ENCODE measurements around the gene DISC1.

The DISC1 gene

DNA sequence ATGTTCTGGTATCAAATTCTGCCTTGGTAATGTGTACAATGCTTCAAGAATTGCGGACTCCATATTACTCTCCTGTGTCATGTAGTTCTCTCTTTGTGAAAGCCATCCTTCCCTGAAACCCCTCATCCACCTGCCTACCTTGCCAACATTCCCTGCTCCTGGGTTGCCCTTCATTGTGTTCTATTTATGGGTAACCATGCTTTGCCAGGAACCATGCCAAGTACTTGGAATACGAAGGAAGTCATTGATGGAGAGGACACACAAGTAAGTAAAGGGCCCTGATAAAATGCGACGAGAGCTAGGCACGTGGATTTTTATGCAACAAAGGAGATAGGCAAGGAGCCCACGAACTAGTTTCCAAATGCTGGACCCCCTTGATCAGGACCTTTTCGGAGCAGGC, 300.8 kb downstream of the DISC1 start:
- POLR2A ChIA-PET, result no interaction called here
- CTCF ChIA-PET, result no interaction called here
- TF ChIP-seq, protein P1, sequence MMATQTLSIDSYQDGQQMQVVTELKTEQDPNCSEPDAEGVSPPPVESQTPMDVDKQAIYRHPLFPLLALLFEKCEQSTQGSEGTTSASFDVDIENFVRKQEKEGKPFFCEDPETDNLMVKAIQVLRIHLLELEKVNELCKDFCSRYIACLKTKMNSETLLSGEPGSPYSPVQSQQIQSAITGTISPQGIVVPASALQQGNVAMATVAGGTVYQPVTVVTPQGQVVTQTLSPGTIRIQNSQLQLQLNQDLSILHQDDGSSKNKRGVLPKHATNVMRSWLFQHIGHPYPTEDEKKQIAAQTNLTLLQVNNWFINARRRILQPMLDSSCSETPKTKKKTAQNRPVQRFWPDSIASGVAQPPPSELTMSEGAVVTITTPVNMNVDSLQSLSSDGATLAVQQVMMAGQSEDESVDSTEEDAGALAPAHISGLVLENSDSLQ (IDR thresholded peaks at IDR 0.05), result no peak
- no peak for TF ChIP-seq ELF4 (IDR thresholded peaks at IDR 0.05)
- no peak for TF ChIP-seq BHLHE40 (IDR thresholded peaks at IDR 0.05; ENCODE audit: borderline replicate concordance)
- no peak for TF ChIP-seq ZNF384 (IDR thresholded peaks at IDR 0.05)
- TF ChIP-seq FOXA1 (IDR thresholded peaks at IDR 0.05), result no peak
- no peak for TF ChIP-seq SP1 (IDR thresholded peaks at IDR 0.05)
- TF ChIP-seq LEF1 (IDR thresholded peaks at IDR 0.05; ENCODE audit: borderline replicate concordance), result no peak
- TF ChIP-seq CTBP1 (IDR thresholded peaks at IDR 0.05; ENCODE audit: borderline replicate concordance), result no peak
- DNase-seq (ENCODE audit: extremely low spot score), result no peak

DNA sequence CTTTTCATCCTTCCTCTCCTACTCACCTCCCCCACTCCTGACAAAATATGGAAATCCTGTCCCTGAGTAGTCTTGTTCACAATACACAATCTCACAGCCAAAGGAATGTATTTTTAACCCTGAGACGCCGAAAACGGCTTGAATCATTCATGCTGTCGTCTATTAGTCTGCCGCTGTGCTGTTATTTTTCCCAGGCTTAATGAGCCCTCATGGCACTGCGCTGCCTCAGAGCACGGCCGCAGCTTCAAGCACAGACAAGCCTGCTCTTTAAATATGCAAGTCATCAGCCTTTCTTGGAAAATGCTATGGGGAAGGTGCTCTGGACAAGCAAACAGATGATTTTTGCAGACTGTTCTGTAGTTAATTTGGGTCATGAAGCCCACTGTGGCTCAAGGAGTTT, 302.7 kb downstream of the DISC1 start:
- DNase-seq (ENCODE audit: extremely low spot score), result no peak
- ChIA-PET CTCF (interaction anchor here (1.2 kb wide), 1 partner anchor 27 kb away, joined by 3 read pairs; no protein-coding TSS in a partner anchor), POLR2A (no interaction called here)
- TF ChIP-seq ARNT (IDR thresholded peaks at IDR 0.05) (no peak), LEF1 (IDR thresholded peaks at IDR 0.05; ENCODE audit: borderline replicate concordance) (no peak), CTBP1 (IDR thresholded peaks at IDR 0.05; ENCODE audit: borderline replicate concordance) (no peak), L3MBTL2 (conservative IDR thresholded peaks at IDR 0.05) (no peak), SUZ12 (IDR thresholded peaks at IDR 0.05) (no peak), SP1 (IDR thresholded peaks at IDR 0.05) (no peak), NFRKB (IDR thresholded peaks at IDR 0.05) (no peak), FOXM1 (IDR thresholded peaks at IDR 0.05; ENCODE audit: borderline replicate concordance) (no peak), FOXK2 (IDR thresholded peaks at IDR 0.05) (no peak), ZNF384 (IDR thresholded peaks at IDR 0.05) (no peak), BHLHE40 (IDR thresholded peaks at IDR 0.05; ENCODE audit: borderline replicate concordance) (no peak), FOXA1 (IDR thresholded peaks at IDR 0.05) (no peak), HDGF (IDR thresholded peaks at IDR 0.05; ENCODE audit: borderline replicate concordance) (no peak), TARDBP (IDR thresholded peaks at IDR 0.05) (no peak), ELF4 (IDR thresholded peaks at IDR 0.05) (no peak)
- TF ChIP-seq, protein P1 (IDR thresholded peaks at IDR 0.05), result no peak

DNA sequence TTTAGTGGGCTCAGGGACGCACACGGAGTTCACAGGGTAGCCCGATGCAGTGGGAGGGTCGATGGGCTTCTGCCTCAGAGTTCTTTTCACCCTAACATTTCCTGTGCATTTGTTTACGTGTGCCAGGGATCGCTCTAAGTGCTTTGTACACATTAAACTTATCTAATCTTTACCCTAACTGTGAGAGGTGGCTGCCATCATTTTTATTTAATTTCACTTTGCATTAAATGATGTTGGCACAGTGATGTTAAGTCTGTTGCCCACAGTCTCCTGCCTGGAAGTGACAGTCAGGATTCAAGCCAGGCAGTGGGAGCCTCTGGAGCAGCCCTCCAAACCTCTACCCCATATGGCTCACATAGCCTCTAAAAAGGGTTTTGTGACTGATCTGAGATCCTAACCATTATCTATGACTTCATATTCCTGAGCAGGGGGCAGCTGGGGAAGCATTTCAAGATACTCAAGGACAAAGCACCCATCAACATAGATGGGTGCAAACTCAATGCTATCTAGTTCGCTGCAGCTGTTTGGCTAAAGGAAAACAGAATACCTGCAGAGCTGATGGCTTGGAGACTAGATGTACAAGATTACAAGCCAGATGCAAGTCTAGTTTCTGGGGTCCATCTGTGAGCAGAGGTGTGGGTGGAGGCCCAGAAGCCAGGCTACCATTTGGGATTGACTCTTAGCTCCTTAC, 303.8 kb downstream of the DISC1 start:
- TF ChIP-seq TARDBP (IDR thresholded peaks at IDR 0.05) (no peak), ZNF384 (IDR thresholded peaks at IDR 0.05) (no peak), ELF4 (IDR thresholded peaks at IDR 0.05) (no peak), NFRKB (IDR thresholded peaks at IDR 0.05) (no peak), SP1 (IDR thresholded peaks at IDR 0.05) (no peak), FOXM1 (IDR thresholded peaks at IDR 0.05; ENCODE audit: borderline replicate concordance) (no peak), LEF1 (IDR thresholded peaks at IDR 0.05; ENCODE audit: borderline replicate concordance) (no peak), ARNT (IDR thresholded peaks at IDR 0.05) (no peak), L3MBTL2 (conservative IDR thresholded peaks at IDR 0.05) (no peak), BHLHE40 (IDR thresholded peaks at IDR 0.05; ENCODE audit: borderline replicate concordance) (no peak), CTBP1 (IDR thresholded peaks at IDR 0.05; ENCODE audit: borderline replicate concordance) (no peak), HDGF (IDR thresholded peaks at IDR 0.05; ENCODE audit: borderline replicate concordance) (no peak), FOXA1 (IDR thresholded peaks at IDR 0.05) (no peak), SUZ12 (IDR thresholded peaks at IDR 0.05) (no peak), FOXK2 (IDR thresholded peaks at IDR 0.05) (no peak)
- TF ChIP-seq, protein P1 (IDR thresholded peaks at IDR 0.05), result no peak
- ChIA-PET CTCF (interaction anchor here (0.9 kb wide), 1 partner anchor 62 kb away, joined by 3 read pairs; no protein-coding TSS in a partner anchor), POLR2A (no interaction called here)
- DNase-seq (ENCODE audit: extremely low spot score), result no peak

DNA sequence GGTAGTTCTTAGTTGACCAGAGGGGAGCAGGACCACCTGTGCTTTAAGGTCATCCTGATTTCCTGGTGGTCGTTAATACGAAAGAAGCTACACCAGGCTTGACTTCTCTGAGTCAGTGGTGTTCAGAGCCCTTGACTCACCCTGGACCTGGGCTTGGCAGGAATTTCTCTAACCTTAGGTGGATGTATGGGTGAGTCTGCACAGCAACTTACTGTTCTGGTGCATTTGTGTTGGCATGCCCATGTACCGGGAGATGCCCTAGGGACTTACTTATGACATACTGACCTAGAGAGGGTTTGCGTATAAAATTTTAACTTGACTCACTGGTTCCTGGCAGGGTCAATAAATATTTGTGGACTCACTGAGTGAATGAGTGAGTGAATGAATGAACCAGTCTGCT, 304.6 kb downstream of the DISC1 start:
- ChIA-PET CTCF (interaction anchor here (0.6 to 0.9 kb wide), 3 partner anchors 63 to 749 kb away, joined by 3 to 5 read pairs (median 3); no protein-coding TSS in a partner anchor), POLR2A (no interaction called here)
- no peak for TF ChIP-seq SP1 (IDR thresholded peaks at IDR 0.05)
- TF ChIP-seq ELF4 (IDR thresholded peaks at IDR 0.05), result no peak
- no peak for DNase-seq (ENCODE audit: extremely low spot score)

DNA sequence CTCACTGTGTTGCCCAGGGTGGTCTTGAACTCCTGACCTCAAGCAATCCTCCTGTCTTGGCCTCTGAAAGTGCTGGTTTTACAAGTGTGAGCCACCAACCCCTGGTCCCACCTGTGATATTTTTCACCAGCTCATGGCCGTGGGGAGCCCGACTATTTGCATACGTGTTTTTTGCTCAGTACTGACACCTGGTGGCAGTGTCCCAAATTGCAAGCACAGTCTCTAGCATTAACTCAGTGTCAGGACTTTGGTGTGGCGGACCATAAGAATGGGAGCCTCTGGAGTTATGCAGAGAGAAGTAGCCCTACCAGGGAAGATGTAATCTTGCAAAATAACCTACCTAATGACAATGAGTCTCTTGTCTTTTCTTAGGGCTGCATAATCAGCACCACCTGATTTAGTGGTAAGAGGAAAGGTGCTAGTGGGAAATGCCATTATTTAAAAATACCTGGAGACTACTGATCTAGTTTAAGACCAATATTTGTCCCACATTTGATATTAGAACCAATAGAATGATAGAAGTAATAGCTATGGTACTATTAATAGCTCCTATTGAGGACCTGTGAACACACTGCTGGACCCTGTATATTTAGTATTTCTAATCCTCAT, 305.4 kb downstream of the DISC1 start:
- TF ChIP-seq FOXM1 (IDR thresholded peaks at IDR 0.05; ENCODE audit: borderline replicate concordance), result no peak
- TF ChIP-seq L3MBTL2 (conservative IDR thresholded peaks at IDR 0.05), result no peak
- no peak for TF ChIP-seq BHLHE40 (IDR thresholded peaks at IDR 0.05; ENCODE audit: borderline replicate concordance)
- no peak for TF ChIP-seq HDGF (IDR thresholded peaks at IDR 0.05; ENCODE audit: borderline replicate concordance)
- TF ChIP-seq FOXK2 (IDR thresholded peaks at IDR 0.05), result no peak
- no peak for TF ChIP-seq SP1 (IDR thresholded peaks at IDR 0.05)
- TF ChIP-seq SUZ12 (IDR thresholded peaks at IDR 0.05), result no peak
- TF ChIP-seq NFRKB (IDR thresholded peaks at IDR 0.05), result no peak
- no peak for TF ChIP-seq TARDBP (IDR thresholded peaks at IDR 0.05)
- peak; percentile 57 for DNase-seq (ENCODE audit: extremely low spot score)
- ChIA-PET CTCF (interaction anchor here (0.6 kb wide), 1 partner anchor 530 kb away, joined by 3 read pairs; no protein-coding TSS in a partner anchor), POLR2A (no interaction called here)
